Breast epithelium (tissue), 4 donors: ENCODE results near the gene KIAA0825. TPM values are rescaled to one million over a fixed set of nuclear protein-coding genes. Genes with fewer than 3 reads are reported as not detected.

Source experiments
- DNase-seq, 2 donors: peaks; one replicate each; pipeline ENCODE4 v3.0.0-alpha.2; 2019; ENCODE audit warnings: low spot score in 2 of 2
- H3K27ac ChIP-seq, 2 donors: fragments of 200-600 bp; sonication (generic) in 1 of 2; one replicate each; pipeline ENCODE4 v1.5.1; 2016 to 2019; ENCODE audit warnings: mild to moderate bottlenecking in 1 of 2
- H3K27me3 ChIP-seq, 2 donors: fragments of 200-600 bp; sonication (generic) in 1 of 2; one replicate each; pipeline versions ENCODE4 v1.5.1 to v1.6.0; 2017 to 2019; ENCODE audit warnings: control low read depth in 1 of 2, mild to moderate bottlenecking in 1 of 2
- H3K36me3 ChIP-seq: fragments of 200-600 bp; one replicate; pipeline ENCODE4 v1.5.1; 2019
- H3K4me1 ChIP-seq, 2 donors: fragments of 200-600 bp; sonication (generic); one replicate each; pipeline ENCODE4 v1.5.1; 2016 to 2019; ENCODE audit warnings: control low read depth in 1 of 2
- H3K4me3 ChIP-seq, 3 donors: fragments of 200-600 bp; sonication (generic); 1 replicate in 2 of 3; 2 replicates in 1 of 3; pipeline ENCODE4 v1.5.1; 2016 to 2019; ENCODE audit warnings: mild to moderate bottlenecking in 3 of 3, moderate library complexity in 2 of 3
- H3K9me3 ChIP-seq, 2 donors: fragments of 200-600 bp; sonication (generic) in 1 of 2; one replicate each; pipeline ENCODE4 v1.5.1; 2016 to 2019; ENCODE audit warnings: control low read depth in 1 of 2
- CTCF ChIP-seq, 3 donors: fragments of 450-650 bp; IDR thresholded peaks; one replicate each; pipeline ENCODE4 v1.5.1; 2016 to 2017; ENCODE audit warnings: antibody characterized with exemption in 3 of 3, mild to moderate bottlenecking in 3 of 3, moderate library complexity in 3 of 3
- POLR2A ChIP-seq: fragments of 450-650 bp; IDR thresholded peaks from one replicate; pipeline ENCODE4 v1.6.1; 2016; ENCODE audit warnings: antibody characterized with exemption, mild to moderate bottlenecking, moderate library complexity
- POLR2AphosphoS5 ChIP-seq, 3 donors: sonication (generic); formaldehyde crosslinking; IDR thresholded peaks; one replicate each; pipeline ENCODE4 v1.6.1; 2017; ENCODE audit warnings: antibody characterized with exemption in 3 of 3
- intact Hi-C: fragments of 100-400 bp; cut with DNase I; formaldehyde crosslinking; loops from one replicate; pipeline ENCODE4 v1.15.1; 2023; ENCODE audit warnings: low total_unique reads
- total RNA-seq, 3 donors: library from RNA; depleted of rRNA; stranded (reverse); fragments of >200 nt; gene quantifications; one replicate each; pipeline ENCODE4 v1.1.0, GENCODE V29; 2016

The KIAA0825 gene
- total RNA-seq, 3 donors from 2014 or later = 5.9 to 15.5 (median 7.9) TPM

GRCh38 chr5:94276048-94276447 lies 342.4 kb downstream of the KIAA0825 start:
- DNase-seq = no peak
- Histone ChIP-seq H3K9me3 (no peaks in the 10 kb centered on the region), H3K4me3 (no peak overlapping the region), H3K36me3 (no peaks in the 10 kb centered on the region), H3K27me3 (no peaks in the 10 kb centered on the region), H3K4me1 (no peaks in the 10 kb centered on the region), H3K27ac (no peak overlapping the region)
- no peak for TF ChIP-seq POLR2A
- TF ChIP-seq CTCF (IDR thresholded peaks at IDR 0.05) = no peak
- TF ChIP-seq POLR2AphosphoS5 (IDR thresholded peaks at IDR 0.05) = no peak
- intact Hi-C loops = no loop called here

- Histone ChIP-seq H3K4me1 (no peaks in the 10 kb centered on the region), H3K27me3 (no peaks in the 10 kb centered on the region), H3K9me3 (no peaks in the 10 kb centered on the region), H3K27ac (no peak overlapping the region), H3K36me3 (no peaks in the 10 kb centered on the region), H3K4me3 (no peak overlapping the region)
- no peak for DNase-seq
- intact Hi-C loops = no loop called here
- TF ChIP-seq CTCF (IDR thresholded peaks at IDR 0.05) (no peak), POLR2AphosphoS5 (IDR thresholded peaks at IDR 0.05) (no peak), POLR2A (no peak)
These were observed 343.7 kb downstream of the KIAA0825 start for GRCh38 chr5:94274707-94275106.

GRCh38 chr5:94268226-94268625 lies 350.2 kb downstream of the KIAA0825 start:
- H3K9me3 ChIP-seq = no peaks in the 10 kb centered on the region
- no peak overlapping the region for H3K27ac ChIP-seq
- no peak for TF ChIP-seq CTCF (IDR thresholded peaks at IDR 0.05)
- no peak for TF ChIP-seq POLR2A
- TF ChIP-seq POLR2AphosphoS5 (IDR thresholded peaks at IDR 0.05) = no peak
- no peak for DNase-seq
- no peaks in the 10 kb centered on the region for H3K4me1 ChIP-seq
- intact Hi-C loops = no loop called here
- no peaks in the 10 kb centered on the region for H3K27me3 ChIP-seq
- H3K36me3 ChIP-seq = no peaks in the 10 kb centered on the region
- no peak overlapping the region for H3K4me3 ChIP-seq

- TF ChIP-seq POLR2A (no peak), CTCF (IDR thresholded peaks at IDR 0.05) (no peak), POLR2AphosphoS5 (IDR thresholded peaks at IDR 0.05) (no peak)
- Histone ChIP-seq H3K4me3 (no peak overlapping the region), H3K36me3 (no peaks in the 10 kb centered on the region), H3K9me3 (no peaks in the 10 kb centered on the region), H3K4me1 (no peaks in the 10 kb centered on the region), H3K27me3 (no peaks in the 10 kb centered on the region), H3K27ac (no peak overlapping the region)
- intact Hi-C loops = no loop called here
- DNase-seq = no peak
These were observed 351.0 kb downstream of the KIAA0825 start for GRCh38 chr5:94267350-94267899.

GRCh38 chr5:94266170-94266569 lies 352.2 kb downstream of the KIAA0825 start:
- H3K4me1 ChIP-seq = no peaks in the 10 kb centered on the region
- no peak for DNase-seq
- no peaks in the 10 kb centered on the region for H3K27me3 ChIP-seq
- H3K36me3 ChIP-seq = no peaks in the 10 kb centered on the region
- TF ChIP-seq POLR2A (no peak), POLR2AphosphoS5 (IDR thresholded peaks at IDR 0.05) (no peak), CTCF (IDR thresholded peaks at IDR 0.05) (no peak)
- H3K27ac ChIP-seq = no peak overlapping the region
- no peak overlapping the region for H3K4me3 ChIP-seq
- intact Hi-C loops = no loop called here
- no peaks in the 10 kb centered on the region for H3K9me3 ChIP-seq
